GM18951 (cell line): ENCODE measurements around the gene ATF3.

Experiments used
- POLR2A ChIP-seq: IDR thresholded peaks from 4 replicates; pipeline ENCODE4 v1.6.1; 2011; ENCODE audit warnings: mild to moderate bottlenecking; ENCODE audit not compliant: insufficient read length, insufficient read depth; ENCODE audit errors: extremely low read depth
- in situ Hi-C: fragments of 300-500 bp; cut with MboI; formaldehyde crosslinking; loops from one replicate; pipeline ENCODE4 v1.12.0; 2022; ENCODE audit warnings: low sequenced_read_pairs, mixed read lengths, inconsistent platforms; ENCODE audit not compliant: unreplicated experiment

ATF3 gene

GRCh38 chr1:212608959-212609700, 569 bp downstream of the ATF3 start:
- TF ChIP-seq POLR2A, result no peak
- in situ Hi-C loops, result no loop called here

- TF ChIP-seq POLR2A, result no peak
- in situ Hi-C loops, result no loop called here
Measured at GRCh38 chr1:212609701-212610574, 1.4 kb downstream of the ATF3 start.

- no peak for TF ChIP-seq POLR2A
- in situ Hi-C loops, result no loop called here
Measured at GRCh38 chr1:212610575-212610967, 2.0 kb downstream of the ATF3 start.

GRCh38 chr1:212611000-212611948, 2.7 kb downstream of the ATF3 start:
- TF ChIP-seq POLR2A, result no peak
- in situ Hi-C loops, result no loop called here

- in situ Hi-C loops, result no loop called here
- TF ChIP-seq POLR2A, result no peak
Measured at GRCh38 chr1:212612041-212612961, 3.7 kb downstream of the ATF3 start.

GRCh38 chr1:212613440-212614335, 5.1 kb downstream of the ATF3 start:
- TF ChIP-seq POLR2A, result no peak
- in situ Hi-C loops, result no loop called here

GRCh38 chr1:212614453-212615200, 6.1 kb downstream of the ATF3 start:
- in situ Hi-C loops, result no loop called here
- TF ChIP-seq POLR2A, result no peak

GRCh38 chr1:212615201-212615470, 6.6 kb downstream of the ATF3 start:
- in situ Hi-C loops, result no loop called here

GRCh38 chr1:212618466-212619210, 10.1 kb downstream of the ATF3 start:
- in situ Hi-C loops, result no loop called here
- TF ChIP-seq POLR2A, result no peak

More at GRCh38 chr1:212615201-212615470, 6.6 kb downstream of the ATF3 start:
- TF ChIP-seq POLR2A, result no peak

GRCh38 chr1:212620293-212620692, 11.7 kb downstream of the ATF3 start:
- no peak for TF ChIP-seq POLR2A
- in situ Hi-C loops, result no loop called here
